ENCODE results near the gene IFIT1. TPM values are rescaled to one million over a fixed set of nuclear protein-coding genes. Genes with fewer than 3 reads are reported as not detected.
"Not testable (repeated sequence)": the region's sequence is repeated elsewhere in the genome, so short reads cannot be mapped to it uniquely, and the experiment has no call there.

Gene IFIT1
- total and polyA plus RNA-seq, 2 donors from 2014 or later: 16.9 to 40.9 TPM

DNA sequence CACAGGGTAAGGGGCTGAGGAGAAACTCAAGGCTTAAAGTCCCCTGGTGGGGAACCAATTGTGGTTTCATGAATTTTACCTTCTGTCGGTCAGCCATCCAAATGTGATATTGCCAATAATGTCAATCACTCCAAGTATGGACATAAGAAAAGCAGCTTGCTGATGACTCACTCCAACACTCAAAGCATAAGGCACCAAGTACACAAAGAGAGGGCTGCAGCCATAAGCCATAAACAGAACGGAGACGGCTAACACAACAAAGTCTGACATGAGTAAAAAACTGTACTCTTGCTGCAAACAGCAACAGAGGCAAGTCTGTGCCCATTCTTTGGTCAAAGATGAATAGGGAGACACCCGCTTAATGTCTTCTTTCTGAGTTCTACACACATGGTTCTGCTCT is 46.1 kb downstream of the IFIT1 start:
- FAIRE-seq (no peak), DNase-seq (no peak)
- Histone ChIP-seq H3K27me3 (ENCODE audit: control insufficient read depth, insufficient read depth, low read length) (no peaks in the 10 kb centered on the region), H3K36me3 (ENCODE audit: control insufficient read depth in 2 of 3, insufficient read depth in 3 of 3, low read length in 3 of 3) (peaks cover 0 to 21% (median 8%) of the 10 kb centered on the region in 3 donors), H3K4me1 (ENCODE audit: control insufficient read depth in 2 of 3, insufficient read depth in 2 of 3, low read depth in 1 of 3, low read length in 3 of 3) (peaks cover 0 to 5% (median 0%) of the 10 kb centered on the region in 3 donors), H3K9me3 (ENCODE audit: control insufficient read depth in 2 of 3, insufficient read depth in 1 of 3, low read length in 3 of 3) (no peaks in the 10 kb centered on the region), H3K9ac (ENCODE audit: low read length in 3 of 3) (no peak overlapping the region), H3K4me3 (ENCODE audit: low read length in 3 of 3) (no peak overlapping the region), H3K27ac (ENCODE audit: low read depth in 2 of 2, low read length in 2 of 2) (no peak overlapping the region)
- TF ChIP-seq, protein P1, sequence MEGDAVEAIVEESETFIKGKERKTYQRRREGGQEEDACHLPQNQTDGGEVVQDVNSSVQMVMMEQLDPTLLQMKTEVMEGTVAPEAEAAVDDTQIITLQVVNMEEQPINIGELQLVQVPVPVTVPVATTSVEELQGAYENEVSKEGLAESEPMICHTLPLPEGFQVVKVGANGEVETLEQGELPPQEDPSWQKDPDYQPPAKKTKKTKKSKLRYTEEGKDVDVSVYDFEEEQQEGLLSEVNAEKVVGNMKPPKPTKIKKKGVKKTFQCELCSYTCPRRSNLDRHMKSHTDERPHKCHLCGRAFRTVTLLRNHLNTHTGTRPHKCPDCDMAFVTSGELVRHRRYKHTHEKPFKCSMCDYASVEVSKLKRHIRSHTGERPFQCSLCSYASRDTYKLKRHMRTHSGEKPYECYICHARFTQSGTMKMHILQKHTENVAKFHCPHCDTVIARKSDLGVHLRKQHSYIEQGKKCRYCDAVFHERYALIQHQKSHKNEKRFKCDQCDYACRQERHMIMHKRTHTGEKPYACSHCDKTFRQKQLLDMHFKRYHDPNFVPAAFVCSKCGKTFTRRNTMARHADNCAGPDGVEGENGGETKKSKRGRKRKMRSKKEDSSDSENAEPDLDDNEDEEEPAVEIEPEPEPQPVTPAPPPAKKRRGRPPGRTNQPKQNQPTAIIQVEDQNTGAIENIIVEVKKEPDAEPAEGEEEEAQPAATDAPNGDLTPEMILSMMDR (IDR thresholded peaks at IDR 0.05; ENCODE audit: borderline replicate concordance, extremely low read depth, insufficient read depth): no peak
- intact Hi-C loops (cut with DNase I): no loop called here

DNA sequence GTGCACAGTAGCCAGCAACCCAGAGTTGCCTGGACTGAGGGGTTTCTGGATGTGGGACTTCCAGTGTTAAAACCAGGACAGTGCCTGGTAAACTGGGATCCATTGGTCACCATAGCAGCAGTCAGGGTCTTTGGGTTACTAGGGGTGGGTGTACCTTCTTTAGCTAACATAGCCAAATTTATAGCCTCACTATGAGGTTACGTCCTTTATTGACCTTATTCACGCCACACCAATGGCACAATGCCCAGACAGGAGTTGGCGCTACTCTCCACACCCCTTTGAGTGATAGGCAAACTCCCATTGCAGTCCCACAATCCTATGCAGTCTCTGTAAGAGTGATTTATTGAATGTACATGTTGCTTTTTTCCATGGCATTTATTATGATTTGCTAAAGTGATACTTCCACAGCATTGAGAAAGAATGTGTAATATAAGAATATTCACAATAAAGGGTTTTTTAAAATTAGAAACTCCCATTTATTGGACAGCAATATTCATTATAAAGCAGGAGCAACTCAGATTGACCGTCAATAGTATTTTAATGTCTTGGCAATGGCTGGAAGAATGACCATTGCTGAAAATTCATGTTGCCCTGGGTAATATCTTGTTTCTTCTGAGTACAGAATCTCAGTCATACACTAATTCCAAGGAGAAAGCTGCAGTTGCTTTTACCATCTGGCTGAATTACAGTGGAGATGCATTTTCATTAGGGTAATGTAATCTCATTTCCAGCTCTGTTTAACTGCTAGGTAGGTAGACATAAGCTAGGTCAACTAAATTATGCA is 48.0 kb downstream of the IFIT1 start:
- H3K9me3 ChIP-seq (ENCODE audit: control insufficient read depth in 2 of 3, insufficient read depth in 1 of 3, low read length in 3 of 3): no peaks in the 10 kb centered on the region
- H3K9ac ChIP-seq (ENCODE audit: low read length in 3 of 3): no peak overlapping the region
- H3K27ac ChIP-seq (ENCODE audit: low read depth in 2 of 2, low read length in 2 of 2): no peak overlapping the region
- FAIRE-seq (no peak), DNase-seq (no peak)
- H3K27me3 ChIP-seq (ENCODE audit: control insufficient read depth, insufficient read depth, low read length): no peaks in the 10 kb centered on the region
- intact Hi-C loops (cut with DNase I): no loop called here
- peaks cover 0 to 24% (median 8%) of the 10 kb centered on the region in 3 donors for H3K36me3 ChIP-seq (ENCODE audit: control insufficient read depth in 2 of 3, insufficient read depth in 3 of 3, low read length in 3 of 3)
- TF ChIP-seq, protein P1 (IDR thresholded peaks at IDR 0.05; ENCODE audit: borderline replicate concordance, extremely low read depth, insufficient read depth): no peak
- no peak overlapping the region for H3K4me3 ChIP-seq (ENCODE audit: low read length in 3 of 3)
- H3K4me1 ChIP-seq (ENCODE audit: control insufficient read depth in 2 of 3, insufficient read depth in 2 of 3, low read depth in 1 of 3, low read length in 3 of 3): no peaks in the 10 kb centered on the region

DNA sequence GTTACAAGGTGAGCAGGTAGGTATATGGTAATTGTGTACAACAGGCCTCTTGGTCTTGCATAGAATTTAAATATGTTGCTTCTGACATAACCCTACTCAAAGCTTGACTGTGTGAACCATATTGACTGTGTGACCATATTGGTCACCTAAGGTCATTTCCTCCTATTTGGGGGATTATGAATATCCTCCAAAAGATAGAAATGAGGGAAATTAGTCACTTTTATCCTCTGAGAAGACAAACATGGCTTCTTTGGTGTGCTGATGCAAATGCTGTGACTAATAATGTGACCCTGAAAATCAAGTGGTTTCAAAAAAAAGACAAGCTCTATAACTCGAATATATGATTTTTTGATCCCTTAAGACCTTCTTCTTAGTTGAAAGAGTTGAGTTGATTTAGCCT is 49.9 kb downstream of the IFIT1 start:
- H3K4me1 ChIP-seq (ENCODE audit: control insufficient read depth in 2 of 3, insufficient read depth in 2 of 3, low read depth in 1 of 3, low read length in 3 of 3): no peaks in the 10 kb centered on the region
- H3K4me3 ChIP-seq (ENCODE audit: low read length in 3 of 3): no peak overlapping the region
- H3K9ac ChIP-seq (ENCODE audit: low read length in 3 of 3): no peak overlapping the region
- FAIRE-seq: no peak
- intact Hi-C loops (cut with DNase I): no loop called here
- no peaks in the 10 kb centered on the region for H3K9me3 ChIP-seq (ENCODE audit: control insufficient read depth in 2 of 3, insufficient read depth in 1 of 3, low read length in 3 of 3)
- H3K36me3 ChIP-seq (ENCODE audit: control insufficient read depth in 2 of 3, insufficient read depth in 3 of 3, low read length in 3 of 3): peaks cover 0 to 24% (median 6%) of the 10 kb centered on the region in 3 donors
- no peak overlapping the region for H3K27ac ChIP-seq (ENCODE audit: low read depth in 2 of 2, low read length in 2 of 2)
- TF ChIP-seq, protein P1 (IDR thresholded peaks at IDR 0.05; ENCODE audit: borderline replicate concordance, extremely low read depth, insufficient read depth): no peak
- DNase-seq: no peak
- no peaks in the 10 kb centered on the region for H3K27me3 ChIP-seq (ENCODE audit: control insufficient read depth, insufficient read depth, low read length)

DNA sequence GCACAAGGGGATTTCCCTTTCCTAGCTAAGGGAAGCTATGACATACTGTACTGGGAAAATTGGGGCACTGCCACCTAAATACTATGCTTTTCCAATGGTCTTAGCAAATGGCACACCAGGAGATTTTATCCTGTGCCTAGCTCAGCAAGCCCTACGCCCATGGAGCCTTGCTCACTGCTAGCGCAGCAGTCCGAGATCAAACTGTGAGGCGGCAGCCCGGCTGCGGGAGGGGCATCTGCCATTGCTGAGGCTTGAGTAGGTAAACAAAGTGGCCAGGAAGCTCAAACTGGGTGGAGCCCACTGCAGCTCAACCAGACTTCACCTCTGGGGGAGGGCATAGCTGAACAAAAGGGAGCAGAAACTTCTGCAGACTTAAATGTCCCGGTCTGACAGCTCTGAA is 52.4 kb downstream of the IFIT1 start:
- H3K9ac ChIP-seq (ENCODE audit: low read length in 3 of 3); FAIRE-seq; H3K27ac ChIP-seq (ENCODE audit: low read depth in 2 of 2, low read length in 2 of 2); H3K9me3 ChIP-seq (ENCODE audit: control insufficient read depth in 2 of 3, insufficient read depth in 1 of 3, low read length in 3 of 3); intact Hi-C loops (cut with DNase I); H3K4me3 ChIP-seq (ENCODE audit: low read length in 3 of 3); H3K4me1 ChIP-seq (ENCODE audit: control insufficient read depth in 2 of 3, insufficient read depth in 2 of 3, low read depth in 1 of 3, low read length in 3 of 3); H3K27me3 ChIP-seq (ENCODE audit: control insufficient read depth, insufficient read depth, low read length): not testable (repeated sequence)
- peaks cover 0 to 24% (median 0%) of the 10 kb centered on the region in 3 donors for H3K36me3 ChIP-seq (ENCODE audit: control insufficient read depth in 2 of 3, insufficient read depth in 3 of 3, low read length in 3 of 3)
- DNase-seq: peak in 1 of 5 donors; percentile 57

Measured in kidney (tissue), 14 donors.